Measurements from ENCODE around the gene NOTUM.

DNA sequence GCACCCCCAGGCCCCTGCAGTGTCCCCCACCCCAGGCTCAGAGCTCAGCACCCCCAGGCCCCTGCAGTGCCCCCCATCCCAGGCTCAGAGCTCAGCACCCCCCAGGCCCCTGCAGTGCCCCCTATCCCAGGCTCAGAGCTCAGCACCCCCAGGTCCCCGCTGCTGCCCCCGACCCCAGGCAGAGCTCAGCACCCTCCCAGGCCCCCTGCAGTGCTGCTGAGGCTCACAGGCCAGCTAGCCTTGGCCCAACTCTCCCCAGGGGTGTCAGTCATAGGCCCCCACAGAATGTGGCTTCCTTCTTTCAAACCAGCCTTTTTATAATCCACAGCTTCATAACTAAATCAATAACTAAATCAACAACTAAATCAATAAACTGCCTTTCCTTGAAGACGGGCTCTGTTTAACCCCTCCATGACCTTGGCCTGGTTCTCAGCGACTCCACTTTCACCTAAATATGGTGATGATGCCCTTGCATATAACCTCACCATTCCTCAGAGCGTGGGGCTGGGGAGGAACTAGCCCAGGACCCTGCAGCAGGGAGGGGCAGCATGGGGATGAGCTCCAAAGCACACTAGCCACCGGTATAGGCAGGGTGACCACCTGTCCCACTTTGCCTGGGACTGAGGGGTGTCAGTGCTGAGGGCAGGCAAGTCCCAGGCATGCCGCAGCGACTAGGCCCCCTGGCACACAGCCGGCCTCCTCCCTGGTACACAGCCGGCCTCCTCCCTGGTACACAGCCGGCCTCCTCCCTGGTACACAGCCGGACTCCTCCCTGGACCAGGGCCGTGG, 5.0 kb downstream of the NOTUM start:
- TF ChIP-seq, protein P1, sequence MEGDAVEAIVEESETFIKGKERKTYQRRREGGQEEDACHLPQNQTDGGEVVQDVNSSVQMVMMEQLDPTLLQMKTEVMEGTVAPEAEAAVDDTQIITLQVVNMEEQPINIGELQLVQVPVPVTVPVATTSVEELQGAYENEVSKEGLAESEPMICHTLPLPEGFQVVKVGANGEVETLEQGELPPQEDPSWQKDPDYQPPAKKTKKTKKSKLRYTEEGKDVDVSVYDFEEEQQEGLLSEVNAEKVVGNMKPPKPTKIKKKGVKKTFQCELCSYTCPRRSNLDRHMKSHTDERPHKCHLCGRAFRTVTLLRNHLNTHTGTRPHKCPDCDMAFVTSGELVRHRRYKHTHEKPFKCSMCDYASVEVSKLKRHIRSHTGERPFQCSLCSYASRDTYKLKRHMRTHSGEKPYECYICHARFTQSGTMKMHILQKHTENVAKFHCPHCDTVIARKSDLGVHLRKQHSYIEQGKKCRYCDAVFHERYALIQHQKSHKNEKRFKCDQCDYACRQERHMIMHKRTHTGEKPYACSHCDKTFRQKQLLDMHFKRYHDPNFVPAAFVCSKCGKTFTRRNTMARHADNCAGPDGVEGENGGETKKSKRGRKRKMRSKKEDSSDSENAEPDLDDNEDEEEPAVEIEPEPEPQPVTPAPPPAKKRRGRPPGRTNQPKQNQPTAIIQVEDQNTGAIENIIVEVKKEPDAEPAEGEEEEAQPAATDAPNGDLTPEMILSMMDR (conservative IDR thresholded peaks at IDR 0.05; ENCODE audit: low read length), result no peak
- no peak for TF ChIP-seq EZH2phosphoT487 (IDR thresholded peaks at IDR 0.05; ENCODE audit: borderline replicate concordance, low read depth, low read length)
